SKM-1 treated with dmso at 0.1 percent for 144 hours (cell line): ENCODE results near the gene EXOSC2.
A peak's percentile ranks its signal among the peaks of the same experiment; 100 is the strongest.
"Not testable (repeated sequence)": the region's sequence is repeated elsewhere in the genome, so short reads cannot be mapped to it uniquely, and the experiment has no call there.

ENCODE experiments used
- DNase-seq: peaks from one replicate; lab custom pipeline; 2025; ENCODE audit not compliant: unreplicated experiment; lab: John Stamatoyannopoulos, UW

The EXOSC2 gene

DNA sequence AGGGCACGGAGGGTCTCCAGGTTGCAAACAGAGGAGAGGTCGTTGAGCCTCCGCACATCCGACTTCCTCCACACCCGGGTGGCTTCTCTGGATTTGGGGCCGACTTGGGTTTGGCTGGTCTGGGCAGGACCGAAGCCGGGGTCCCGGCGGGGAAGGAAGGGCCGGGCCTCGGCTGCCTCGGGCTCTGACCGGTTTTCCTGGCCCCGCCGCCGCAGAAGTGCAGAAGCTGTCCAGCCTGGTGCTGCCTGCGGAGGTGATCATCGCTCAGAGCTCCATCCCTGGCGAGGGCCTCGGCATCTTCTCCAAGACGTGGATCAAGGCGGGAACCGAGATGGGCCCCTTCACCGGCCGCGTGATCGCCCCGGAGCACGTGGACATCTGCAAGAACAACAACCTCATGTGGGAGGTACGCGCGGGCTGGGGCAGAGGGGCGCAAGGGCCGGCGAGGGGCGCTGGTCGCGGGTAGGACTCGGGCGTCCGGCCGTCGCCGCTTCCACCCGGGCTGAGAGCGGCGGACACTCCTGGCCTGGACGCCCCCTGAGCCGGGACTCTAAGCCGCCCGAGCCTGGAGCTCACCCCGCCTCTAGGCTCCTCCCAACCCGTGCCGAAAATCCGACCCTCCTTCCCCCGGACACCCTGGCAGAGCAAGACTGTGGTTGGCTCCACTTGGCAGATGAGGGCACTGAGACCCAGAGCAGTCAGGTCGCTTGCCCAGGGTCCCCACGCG lies 27.0 kb upstream of the EXOSC2 start:
- DNase-seq = no peak

DNA sequence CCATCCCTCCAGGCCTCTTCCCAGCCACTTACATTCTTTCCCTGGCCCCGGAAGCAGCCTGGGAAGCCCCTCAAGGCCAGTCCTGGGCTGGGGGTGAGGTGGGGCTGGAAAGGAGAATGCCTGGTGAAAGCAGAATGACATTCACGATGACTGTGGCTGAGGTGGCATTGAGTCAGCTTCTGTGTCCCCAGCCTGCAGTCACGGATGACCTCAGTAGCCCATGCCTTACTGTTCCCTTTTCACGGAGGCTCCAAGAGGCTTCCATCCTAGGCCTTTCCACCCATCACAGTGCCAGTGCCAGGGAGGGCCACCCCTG lies 26.5 kb upstream of the EXOSC2 start:
- DNase-seq = no peak

DNA sequence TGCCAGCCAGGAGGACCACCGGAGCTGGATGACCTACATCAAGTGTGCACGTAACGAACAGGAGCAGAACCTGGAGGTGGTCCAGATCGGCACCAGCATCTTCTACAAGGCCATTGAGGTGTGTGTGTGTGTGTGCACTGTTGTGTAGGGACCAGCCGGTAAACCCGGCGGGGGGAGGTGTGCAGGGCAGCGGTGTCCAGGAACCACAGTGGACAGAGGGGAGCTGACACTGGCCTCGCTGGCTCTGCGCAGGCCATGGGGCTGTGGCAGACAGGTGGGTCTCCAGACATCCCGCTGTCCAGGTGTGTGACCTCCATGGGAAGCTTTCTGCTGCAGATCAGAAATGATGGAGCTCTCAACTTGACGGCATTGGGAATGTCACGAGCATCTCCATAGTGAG lies 25.4 kb upstream of the EXOSC2 start:
- no peak for DNase-seq

DNA sequence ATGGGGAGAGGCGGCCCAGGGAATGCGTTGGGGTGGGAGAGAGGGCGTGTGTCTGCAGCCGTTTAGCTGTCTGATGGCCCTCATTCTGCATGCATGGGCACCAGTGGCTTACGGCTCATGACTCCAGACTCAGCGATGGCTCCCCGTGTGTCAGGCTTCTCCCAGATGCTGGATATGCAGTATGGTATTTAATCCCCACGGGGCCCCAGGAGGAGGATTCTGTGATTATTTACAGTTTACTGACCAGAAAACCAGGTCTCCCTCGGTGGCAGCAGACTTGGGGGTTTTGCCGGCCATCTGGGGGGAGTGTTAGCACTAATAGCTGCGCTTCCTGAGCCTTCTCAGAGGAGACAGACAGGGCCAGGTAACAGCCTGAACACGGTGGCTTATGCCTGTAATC lies 24.9 kb upstream of the EXOSC2 start:
- DNase-seq = no peak

DNA sequence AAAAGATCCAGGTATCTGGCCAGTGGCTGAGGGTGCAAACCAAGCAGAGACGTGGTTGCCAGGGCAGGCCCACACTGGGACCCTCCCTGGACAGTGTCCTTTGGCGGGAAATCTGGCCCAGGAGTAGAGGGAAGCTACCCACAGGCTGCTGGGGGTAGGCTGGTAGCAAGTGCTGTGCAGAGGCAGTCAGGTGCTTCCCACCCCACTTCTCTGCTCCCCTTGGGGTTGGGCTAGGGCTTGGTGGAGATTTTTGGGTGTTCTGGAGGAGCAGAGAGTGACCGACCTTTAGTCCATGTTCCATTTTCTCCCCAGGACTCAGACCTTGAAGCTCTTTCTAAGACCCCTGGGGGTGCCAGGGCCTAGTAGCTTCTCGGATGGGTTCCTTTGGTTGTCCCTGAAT lies 23.6 kb upstream of the EXOSC2 start:
- no peak for DNase-seq

DNA sequence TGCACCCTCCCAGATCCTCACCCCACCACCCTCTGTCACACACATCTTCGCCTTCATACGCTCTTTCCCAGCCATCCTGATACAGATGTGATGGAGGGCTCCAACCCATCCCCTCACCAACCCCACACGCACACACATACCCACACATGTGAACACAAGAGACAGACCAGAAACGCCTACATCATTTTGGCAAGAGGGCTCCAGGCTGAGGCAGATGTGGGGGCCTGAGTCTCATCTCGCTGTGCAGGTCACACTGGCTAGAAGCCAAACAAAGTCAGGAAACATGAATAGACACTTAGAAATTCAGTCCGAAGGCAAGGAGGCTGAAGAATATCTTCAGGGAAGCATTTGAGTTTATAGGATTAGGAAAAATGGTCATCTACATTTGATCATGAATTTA lies 22.9 kb upstream of the EXOSC2 start:
- DNase-seq = no peak

DNA sequence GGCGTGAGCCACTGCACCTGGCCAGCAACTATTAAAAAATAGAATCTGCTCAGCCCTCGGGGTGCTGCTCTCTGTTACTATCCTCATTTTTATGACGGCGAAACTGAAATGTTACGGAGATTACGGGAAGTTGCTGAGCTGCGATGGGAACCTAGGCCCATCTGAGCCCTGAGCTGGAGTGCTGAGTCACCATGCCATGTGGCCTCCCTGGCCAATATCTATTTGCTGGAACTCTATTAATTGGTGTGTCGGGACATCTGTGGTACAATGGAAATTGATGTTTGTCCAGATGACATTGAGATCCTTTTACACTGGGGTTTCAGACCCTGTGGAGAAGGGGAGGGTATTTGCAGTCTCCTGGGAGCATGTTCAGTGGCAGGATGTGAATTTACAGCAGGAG lies 21.1 kb upstream of the EXOSC2 start:
- no peak for DNase-seq

DNA sequence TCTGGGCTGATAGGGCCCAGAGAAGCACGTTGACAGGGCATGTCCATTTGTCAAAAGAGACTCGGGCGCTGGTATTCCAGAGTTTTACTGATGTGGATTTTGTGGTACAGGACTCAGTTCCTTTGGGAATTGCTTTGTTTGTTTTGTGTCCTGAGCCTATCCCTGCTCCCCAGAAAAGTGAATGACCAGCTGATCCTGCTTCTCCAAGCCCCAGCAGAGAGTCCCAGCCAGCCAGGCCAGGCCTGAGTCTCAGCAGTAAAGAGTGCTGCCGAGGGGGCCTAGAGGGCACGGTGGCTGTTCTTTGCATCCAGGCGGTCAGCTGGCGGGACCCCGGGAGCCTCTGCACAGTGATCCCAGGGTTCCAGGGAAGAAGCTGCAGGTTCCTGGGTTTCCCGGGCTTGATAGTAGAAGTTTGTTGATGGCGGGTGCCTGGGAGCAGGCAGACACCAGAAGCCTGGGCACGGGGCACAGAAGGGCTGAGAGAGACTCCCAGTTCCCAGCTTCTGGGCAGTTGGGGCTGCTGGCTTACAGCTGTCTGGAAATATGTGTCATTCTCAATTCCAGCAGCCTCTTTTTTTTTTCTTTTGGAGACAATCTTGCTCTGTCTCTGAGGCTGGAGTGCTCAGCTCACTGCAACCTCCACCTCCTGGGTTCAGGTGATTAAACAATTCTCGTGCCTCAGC lies 20.5 kb upstream of the EXOSC2 start:
- no peak for DNase-seq

DNA sequence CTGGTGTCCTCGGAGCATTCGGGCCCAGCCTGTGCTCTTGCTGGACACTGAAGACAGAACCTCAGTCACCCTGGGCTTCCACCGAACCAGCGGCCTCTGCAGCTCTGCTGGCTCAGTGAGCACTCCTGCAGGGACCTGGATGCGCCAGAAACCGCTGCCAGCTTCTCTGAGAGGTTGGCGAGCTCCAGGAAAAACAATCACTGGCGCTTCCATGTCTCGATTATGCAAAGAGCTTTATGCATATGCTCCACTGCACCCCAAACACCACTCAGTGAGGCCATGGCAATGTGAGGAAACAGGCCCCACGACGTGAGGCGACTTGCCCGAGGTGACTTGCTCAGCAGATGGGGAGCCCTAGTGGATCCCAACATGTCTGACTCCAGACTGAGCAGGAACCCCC lies 18.2 kb upstream of the EXOSC2 start:
- DNase-seq = no peak

DNA sequence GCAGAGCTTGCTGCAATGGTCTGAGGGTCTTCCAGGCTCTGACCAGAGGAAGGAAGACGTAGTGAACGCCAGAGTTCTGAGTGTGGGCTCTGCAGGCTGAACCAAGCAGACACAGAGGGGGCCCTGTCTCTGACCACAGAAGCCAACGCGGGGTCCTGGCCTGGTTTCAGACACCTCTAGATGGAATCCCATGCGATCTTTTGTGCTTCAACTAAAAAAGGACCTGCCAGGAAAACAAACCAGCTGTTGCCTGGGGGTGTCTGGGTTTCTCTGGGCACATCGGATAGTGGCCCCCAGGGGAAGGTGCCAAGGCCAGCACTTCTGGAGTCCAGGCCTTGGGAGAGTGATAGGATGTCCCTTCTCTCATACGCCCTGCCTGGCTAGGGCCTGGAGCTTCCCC lies 16.3 kb upstream of the EXOSC2 start:
- DNase-seq = no peak

DNA sequence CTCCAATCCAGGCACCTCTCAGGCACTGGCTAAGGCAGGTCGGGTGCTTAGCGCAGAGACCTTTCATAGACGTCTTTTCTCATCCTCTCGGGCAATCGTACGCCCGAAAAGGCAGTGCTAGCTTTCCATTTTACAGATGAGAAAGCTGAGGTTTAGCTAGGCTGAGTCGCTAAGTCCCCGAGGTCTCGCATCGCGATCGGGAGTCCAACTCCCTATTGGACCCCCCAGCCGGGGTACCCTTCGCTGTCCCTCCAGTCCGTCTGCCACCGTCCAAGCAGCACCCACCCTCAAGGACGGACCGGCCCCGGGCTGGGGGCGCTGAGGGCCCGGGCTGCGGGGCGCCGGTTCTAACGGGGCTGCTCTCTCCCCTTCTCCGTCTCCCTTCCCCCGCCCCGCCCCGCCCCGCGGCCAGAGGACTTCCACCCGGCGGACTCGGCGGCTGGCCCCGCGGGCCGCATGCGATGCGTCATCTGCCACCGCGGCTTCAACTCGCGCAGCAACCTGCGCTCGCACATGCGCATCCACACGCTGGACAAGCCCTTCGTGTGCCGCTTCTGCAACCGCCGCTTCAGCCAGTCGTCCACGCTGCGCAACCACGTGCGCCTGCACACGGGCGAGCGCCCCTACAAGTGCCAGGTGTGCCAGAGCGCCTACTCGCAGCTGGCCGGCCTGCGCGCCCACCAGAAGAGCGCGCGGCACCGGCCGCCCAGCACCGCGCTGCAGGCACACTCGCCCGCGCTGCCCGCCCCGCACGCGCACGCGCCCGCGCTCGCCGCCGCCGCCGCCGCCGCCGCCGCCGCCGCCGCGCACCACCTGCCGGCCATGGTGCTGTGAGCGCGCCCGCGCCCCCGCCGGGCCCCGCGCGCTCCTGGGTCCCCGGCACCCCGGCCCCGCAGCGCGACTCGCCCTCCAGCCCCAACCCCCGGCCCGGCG lies 12.5 kb upstream of the EXOSC2 start:
- DNase-seq = peak; percentile 76

DNA sequence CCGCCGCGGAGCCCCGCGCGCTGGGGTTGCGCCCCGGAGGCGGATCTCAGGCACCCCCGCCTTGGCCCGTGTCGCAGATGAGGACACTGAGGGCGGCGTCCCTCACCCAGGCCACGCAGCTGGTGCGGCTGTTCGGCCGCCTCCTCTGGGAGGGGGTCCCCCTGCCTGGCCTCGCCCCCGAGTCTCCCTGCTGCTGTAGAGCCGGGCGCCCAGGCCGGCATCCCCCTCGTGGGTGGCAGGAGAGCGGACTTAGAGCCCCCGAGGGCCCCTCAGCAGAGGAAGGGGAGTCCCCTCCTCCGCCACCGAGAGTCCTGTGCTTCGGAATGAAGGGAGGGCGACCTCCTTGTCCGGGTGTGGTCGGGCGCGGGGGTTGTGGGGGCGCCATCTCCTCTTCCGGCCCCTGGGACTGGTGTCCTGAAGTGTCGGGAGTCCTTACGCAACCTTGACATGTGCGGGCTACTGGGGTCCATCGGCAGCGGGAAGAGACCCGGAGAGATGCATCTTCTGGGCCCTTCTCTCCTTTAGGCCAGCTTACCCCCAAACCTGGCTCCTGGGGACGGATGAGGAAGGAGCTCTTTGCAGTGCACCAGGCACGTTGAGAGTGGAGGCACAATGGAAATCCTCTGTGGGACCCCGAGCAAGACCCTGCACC lies 11.7 kb upstream of the EXOSC2 start:
- DNase-seq = no peak

DNA sequence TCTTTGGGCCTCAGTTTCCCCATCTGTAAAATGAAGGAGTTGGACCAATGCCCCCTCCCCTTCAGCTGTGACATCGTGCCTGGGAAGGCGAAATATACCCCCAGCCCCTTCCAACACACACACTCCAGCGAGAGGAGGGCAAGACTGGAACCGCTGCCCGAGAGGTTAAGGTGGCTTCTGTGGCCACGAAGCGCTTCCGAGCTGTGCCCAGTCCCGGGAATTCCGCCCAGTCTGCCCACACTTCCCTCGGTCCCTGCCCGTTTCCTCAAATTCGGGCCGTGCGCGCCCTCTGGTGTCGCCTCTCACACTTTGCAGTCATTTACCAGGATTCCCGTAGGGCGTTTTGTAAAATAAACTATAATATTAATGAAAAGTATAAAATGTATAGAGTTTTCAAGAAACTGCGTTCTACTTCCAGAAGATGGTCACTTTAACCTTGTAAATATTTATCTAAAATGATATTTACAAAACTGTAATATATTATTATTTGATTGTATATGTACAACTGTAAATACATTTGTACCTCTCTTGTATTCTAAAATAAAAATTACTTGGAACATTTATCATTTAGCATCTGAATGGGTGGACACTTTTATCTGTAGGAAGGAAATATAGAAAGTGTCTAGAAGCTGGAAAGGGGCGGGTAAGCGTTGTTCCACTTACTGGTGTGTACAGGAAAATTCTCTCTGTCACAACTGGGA lies 11.0 kb upstream of the EXOSC2 start:
- peak; percentile 53 for DNase-seq

DNA sequence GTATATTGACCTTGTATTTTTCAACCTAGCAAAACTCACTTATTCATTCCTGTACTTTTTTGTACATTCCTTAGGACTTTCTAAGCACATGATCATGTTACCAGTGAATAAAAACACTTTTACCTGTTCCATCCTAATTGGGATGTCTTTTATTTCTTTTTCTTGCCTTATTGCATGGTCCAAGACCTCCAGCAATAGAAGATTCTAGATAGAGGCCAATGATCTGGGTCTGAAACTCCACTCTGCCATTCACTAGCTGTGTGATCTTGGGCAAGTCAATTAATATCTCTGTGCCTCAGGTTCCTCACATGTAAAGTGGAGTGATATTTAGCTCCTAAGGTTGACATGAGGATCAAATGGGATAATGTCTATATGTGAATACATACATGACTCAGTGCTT lies 8.5 kb upstream of the EXOSC2 start:
- DNase-seq = no peak

DNA sequence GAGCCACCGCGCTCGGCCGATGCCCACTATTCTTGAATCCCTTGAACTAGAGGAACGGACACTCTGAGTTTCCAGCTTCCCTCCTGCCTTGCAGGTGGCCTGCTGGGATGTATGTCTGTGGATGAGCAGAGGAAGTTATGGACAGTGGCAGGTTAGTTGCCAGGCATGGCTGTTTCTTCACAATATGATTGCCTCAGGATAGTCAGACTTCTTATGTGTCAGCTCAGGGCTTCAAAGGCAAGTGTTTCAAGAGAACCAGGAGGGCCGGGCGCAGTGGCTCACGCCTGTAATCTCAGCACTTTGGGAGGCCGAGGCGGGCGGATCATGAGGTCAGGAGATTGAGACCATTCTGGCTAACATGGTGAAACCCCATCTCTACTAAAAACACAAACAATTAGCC lies 7.6 kb upstream of the EXOSC2 start:
- not testable (repeated sequence) for DNase-seq

DNA sequence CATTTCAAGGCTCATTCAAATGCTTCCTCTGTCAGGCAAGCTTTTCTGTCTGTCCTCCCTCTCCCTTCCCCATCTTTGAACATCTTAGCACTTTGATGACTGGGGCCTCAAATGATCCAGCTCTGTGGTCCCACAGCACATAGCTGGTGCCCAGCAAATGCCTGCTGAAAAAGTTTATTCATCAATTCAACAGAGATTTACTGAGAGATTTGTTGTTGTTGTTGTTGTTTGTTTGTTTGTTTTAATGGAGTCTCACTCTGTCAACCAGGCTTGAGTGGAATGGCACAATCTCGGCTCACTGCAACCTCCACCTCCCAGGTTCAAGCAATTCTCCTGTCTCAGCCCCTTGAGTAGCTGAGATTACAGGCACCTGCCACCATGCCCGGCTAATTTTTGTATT lies 6.0 kb upstream of the EXOSC2 start:
- no peak for DNase-seq

DNA sequence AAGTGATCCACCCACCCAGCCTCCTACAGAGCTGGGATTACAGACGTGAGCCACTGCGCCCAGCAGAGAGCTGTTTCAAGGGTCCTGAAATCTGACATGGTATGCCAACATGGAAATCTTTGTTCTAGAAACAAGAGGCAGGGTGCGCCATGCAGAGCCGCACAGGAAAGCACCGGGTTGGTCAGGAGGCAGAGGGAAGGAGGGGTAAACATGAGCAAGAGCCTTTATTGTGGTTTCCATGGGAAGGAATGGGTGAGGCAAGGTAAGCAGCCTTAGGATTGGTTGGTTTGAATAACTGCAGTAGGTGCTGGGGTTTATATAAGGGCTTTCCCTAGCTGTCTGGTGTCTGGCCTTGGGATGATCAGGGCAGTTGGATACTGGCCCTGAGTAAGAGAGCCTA lies 5.5 kb upstream of the EXOSC2 start:
- DNase-seq = no peak

DNA sequence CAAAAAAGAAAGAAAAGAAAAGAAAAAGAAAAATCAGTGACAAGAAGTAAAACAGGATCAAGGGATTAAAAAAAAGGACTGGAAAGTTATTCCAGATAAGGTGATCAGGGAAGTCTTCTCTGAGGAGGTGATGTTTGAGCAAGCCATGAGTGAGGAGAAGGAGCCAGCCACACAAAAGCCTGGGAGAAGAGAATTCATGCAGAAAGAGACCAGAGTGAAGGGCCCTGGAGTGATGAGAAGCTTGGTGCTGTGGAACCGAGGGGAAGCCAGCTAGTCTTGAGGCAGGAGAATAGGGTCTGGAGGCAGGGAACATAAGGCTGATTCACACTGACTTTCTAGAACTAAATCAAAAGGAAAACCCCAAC lies 4.0 kb upstream of the EXOSC2 start:
- no peak for DNase-seq

DNA sequence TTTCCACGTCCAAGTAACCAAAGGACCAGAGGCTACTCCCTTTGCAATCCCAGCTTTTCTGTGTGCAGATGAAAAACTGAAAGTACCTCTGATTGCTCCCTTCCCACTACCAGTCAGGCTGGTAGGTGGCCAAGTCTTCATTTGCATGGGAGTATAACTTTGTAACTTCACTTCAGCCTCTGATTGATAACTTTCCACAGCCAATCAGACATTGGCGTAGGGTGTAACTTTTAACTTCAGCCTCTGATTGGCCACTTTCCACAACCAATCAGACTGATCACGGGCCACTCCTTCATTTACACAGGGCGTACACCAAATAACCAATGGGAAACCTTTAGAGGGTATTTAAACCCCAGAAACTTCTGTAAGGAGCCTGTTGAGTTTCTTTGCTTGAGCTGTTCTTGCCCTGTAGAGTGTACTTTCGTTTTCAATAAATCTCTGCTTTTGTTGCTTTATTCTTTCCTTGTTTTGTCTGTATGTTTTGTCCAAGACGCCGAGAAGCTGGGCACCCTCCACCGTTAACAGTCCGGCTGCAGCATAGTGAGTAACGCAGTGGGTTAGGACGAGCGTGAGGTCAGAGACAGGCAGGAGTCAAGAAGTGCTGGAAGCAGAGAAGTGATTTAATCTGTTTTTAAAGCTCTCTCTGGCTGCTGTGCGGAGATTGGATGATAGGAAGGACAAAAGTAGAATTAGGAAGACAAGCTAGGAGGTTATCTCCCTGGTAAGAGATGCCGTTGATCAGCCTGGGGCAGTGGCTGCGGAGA lies 3.5 kb upstream of the EXOSC2 start:
- no peak for DNase-seq

DNA sequence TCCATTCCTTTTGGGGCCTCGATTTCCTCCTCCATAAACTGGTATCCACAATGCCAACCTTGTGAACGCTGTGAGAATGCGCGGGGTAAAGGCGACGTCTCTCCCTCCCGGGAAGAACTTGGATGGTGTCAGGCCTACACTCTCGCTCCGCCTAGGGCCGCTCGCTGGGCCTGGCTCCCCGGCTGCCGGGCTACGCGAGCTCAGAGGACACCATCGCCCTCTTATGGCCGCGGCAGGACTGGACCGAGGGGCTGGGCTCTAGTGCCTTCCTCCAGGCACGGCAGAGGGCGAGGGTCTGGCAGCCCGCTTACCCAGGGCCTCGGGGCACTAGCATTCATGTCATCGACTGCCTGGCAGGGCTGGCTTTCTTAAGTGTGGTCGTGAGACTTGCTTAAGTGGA lies 1.3 kb upstream of the EXOSC2 start:
- DNase-seq = no peak
